ENCODE data around the gene POLR1F.

POLR1F gene

DNA sequence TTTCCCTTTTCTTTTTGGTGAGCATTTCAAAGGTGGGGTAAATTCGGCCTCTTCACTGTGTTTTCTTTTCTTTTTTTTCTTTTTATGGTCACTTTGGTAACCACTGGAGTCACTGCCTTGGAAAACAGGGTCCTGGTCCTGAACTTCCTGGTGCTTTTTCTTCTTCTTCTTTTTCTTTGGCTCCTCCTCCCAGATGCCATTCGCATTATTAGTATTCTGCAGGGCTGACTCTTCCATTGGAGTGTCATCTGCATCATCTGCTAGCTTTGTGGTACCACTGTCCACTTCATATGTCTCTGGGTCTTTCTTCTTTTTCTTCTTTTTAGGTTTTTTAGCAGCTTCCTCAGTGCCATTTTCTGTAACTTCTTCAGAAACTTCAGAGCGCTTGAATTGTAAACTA, 10.5 kb downstream of the POLR1F start:
- Histone ChIP-seq H3K9me2 (replicated peaks; ENCODE audit: insufficient read depth, low read length) (no peaks in the 10 kb centered on the region), H4K20me1 (ENCODE audit: low read depth, low read length) (peaks cover 3% of the 10 kb centered on the region; the same call in 1 of the 2 replicates), H3K79me2 (ENCODE audit: insufficient read depth, low read length) (peaks cover 5% of the 10 kb centered on the region; the same call in 1 of the 2 replicates), H3K9me3 (ENCODE audit: insufficient read depth, low read length) (no peaks in the 10 kb centered on the region), H3K27me3 (ENCODE audit: low read length) (no peaks in the 10 kb centered on the region), H3K9ac (ENCODE audit: low read length) (no peak overlapping the region), H3K4me3 (ENCODE audit: insufficient read depth, low read length, poor library complexity, severe bottlenecking) (no peak overlapping the region), H3K4me2 (ENCODE audit: low read depth, low read length, poor library complexity, severe bottlenecking) (no peak overlapping the region), H3K36me3 (ENCODE audit: low read length) (peaks cover 29% of the 10 kb centered on the region), H3F3A (ENCODE audit: insufficient read depth) (0 out of 2 replicates have a peak, but pooled peaks cover 3% of the 10 kb centered on the region), H2AFZ (ENCODE audit: low read depth, low read length, severe bottlenecking) (no peak overlapping the region), H3K27ac (ENCODE audit: low read depth, low read length) (no peak overlapping the region)
- no peak for TF ChIP-seq EZH2phosphoT487 (conservative IDR thresholded peaks at IDR 0.05; ENCODE audit: low read length)
- TF ChIP-seq, protein P1, sequence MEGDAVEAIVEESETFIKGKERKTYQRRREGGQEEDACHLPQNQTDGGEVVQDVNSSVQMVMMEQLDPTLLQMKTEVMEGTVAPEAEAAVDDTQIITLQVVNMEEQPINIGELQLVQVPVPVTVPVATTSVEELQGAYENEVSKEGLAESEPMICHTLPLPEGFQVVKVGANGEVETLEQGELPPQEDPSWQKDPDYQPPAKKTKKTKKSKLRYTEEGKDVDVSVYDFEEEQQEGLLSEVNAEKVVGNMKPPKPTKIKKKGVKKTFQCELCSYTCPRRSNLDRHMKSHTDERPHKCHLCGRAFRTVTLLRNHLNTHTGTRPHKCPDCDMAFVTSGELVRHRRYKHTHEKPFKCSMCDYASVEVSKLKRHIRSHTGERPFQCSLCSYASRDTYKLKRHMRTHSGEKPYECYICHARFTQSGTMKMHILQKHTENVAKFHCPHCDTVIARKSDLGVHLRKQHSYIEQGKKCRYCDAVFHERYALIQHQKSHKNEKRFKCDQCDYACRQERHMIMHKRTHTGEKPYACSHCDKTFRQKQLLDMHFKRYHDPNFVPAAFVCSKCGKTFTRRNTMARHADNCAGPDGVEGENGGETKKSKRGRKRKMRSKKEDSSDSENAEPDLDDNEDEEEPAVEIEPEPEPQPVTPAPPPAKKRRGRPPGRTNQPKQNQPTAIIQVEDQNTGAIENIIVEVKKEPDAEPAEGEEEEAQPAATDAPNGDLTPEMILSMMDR (IDR thresholded peaks at IDR 0.05; ENCODE audit: insufficient read depth, low read length, poor library complexity, severe bottlenecking), result no peak

- H3K9me3 ChIP-seq (ENCODE audit: insufficient read depth, low read length), result no peaks in the 10 kb centered on the region
- TF ChIP-seq EZH2phosphoT487 (conservative IDR thresholded peaks at IDR 0.05; ENCODE audit: low read length), result no peak
- TF ChIP-seq, protein P1 (IDR thresholded peaks at IDR 0.05; ENCODE audit: insufficient read depth, low read length, poor library complexity, severe bottlenecking), result no peak
- no peaks in the 10 kb centered on the region for H3K9me2 ChIP-seq (replicated peaks; ENCODE audit: insufficient read depth, low read length)
- no peak overlapping the region for H3K4me3 ChIP-seq (ENCODE audit: insufficient read depth, low read length, poor library complexity, severe bottlenecking)
- 0 out of 2 replicates have a peak, but pooled peaks cover 4% of the 10 kb centered on the region for H3K79me2 ChIP-seq (ENCODE audit: insufficient read depth, low read length)
- H3K27ac ChIP-seq (ENCODE audit: low read depth, low read length), result no peak overlapping the region
- H3K36me3 ChIP-seq (ENCODE audit: low read length), result peaks cover 22% of the 10 kb centered on the region
- H3F3A ChIP-seq (ENCODE audit: insufficient read depth), result 0 out of 2 replicates have a peak, but pooled peaks cover 3% of the 10 kb centered on the region
- no peak overlapping the region for H2AFZ ChIP-seq (ENCODE audit: low read depth, low read length, severe bottlenecking)
- no peak overlapping the region for H3K9ac ChIP-seq (ENCODE audit: low read length)
- no peak overlapping the region for H3K4me2 ChIP-seq (ENCODE audit: low read depth, low read length, poor library complexity, severe bottlenecking)
- no peaks in the 10 kb centered on the region for H3K27me3 ChIP-seq (ENCODE audit: low read length)
- H4K20me1 ChIP-seq (ENCODE audit: low read depth, low read length), result no peaks in the 10 kb centered on the region
Measured at GRCh38 chr7:19696926-19697325, 11.9 kb downstream of the POLR1F start.

DNA sequence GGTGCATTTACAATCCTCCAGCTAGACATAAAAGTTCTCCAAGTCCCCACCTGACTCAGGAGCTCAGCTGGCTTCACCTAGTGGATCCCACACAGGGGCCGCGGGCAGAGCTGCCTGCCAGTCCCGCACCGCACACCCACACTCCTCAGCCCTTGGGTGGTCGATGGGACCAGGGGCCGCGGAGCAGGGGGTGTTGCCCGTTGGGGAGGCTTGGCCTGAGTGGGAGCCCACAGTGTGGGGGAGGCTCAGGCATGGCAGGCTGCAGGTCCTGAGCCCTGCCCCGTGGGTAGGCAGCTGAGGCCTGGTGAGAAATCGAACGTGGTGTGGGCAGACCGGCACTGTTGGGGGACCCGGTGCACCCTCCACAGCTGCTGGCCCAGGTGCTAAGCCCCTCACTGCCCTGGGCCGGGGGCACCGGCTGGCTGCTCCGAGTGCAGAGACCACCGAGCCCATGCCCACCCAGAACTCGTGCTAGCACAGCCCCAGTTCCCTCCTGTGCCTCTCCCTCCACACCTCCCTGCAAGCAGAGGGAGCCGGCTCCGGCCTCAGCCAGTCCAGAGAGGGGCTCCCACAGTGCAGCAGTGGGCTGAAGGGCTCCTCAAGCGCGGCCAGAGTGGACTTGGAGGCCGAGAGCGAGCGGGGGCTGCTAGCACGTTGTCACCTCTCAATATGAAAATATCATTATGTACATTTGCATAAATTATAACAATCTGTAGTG, 16.6 kb downstream of the POLR1F start:
- Histone ChIP-seq H3K79me2 (ENCODE audit: insufficient read depth, low read length) (no peaks in the 10 kb centered on the region), H3K36me3 (ENCODE audit: low read length) (0 out of 2 replicates have a peak, but pooled peaks cover 3% of the 10 kb centered on the region), H3K4me3 (ENCODE audit: insufficient read depth, low read length, poor library complexity, severe bottlenecking) (no peak overlapping the region), H3K9me3 (ENCODE audit: insufficient read depth, low read length) (no peaks in the 10 kb centered on the region), H2AFZ (ENCODE audit: low read depth, low read length, severe bottlenecking) (no peak overlapping the region), H3K9ac (ENCODE audit: low read length) (no peak overlapping the region), H3K27me3 (ENCODE audit: low read length) (no peaks in the 10 kb centered on the region), H4K20me1 (ENCODE audit: low read depth, low read length) (no peaks in the 10 kb centered on the region), H3K9me2 (replicated peaks; ENCODE audit: insufficient read depth, low read length) (no peaks in the 10 kb centered on the region), H3F3A (ENCODE audit: insufficient read depth) (no peaks in the 10 kb centered on the region), H3K27ac (ENCODE audit: low read depth, low read length) (no peak overlapping the region), H3K4me2 (ENCODE audit: low read depth, low read length, poor library complexity, severe bottlenecking) (no peak overlapping the region)
- TF ChIP-seq, protein P1 (IDR thresholded peaks at IDR 0.05; ENCODE audit: insufficient read depth, low read length, poor library complexity, severe bottlenecking), result no peak
- no peak for TF ChIP-seq EZH2phosphoT487 (conservative IDR thresholded peaks at IDR 0.05; ENCODE audit: low read length)

Measured in SU-DHL-6 (cell line).